Fibroblast of mammary gland (primary cell): ENCODE measurements around the gene PBX1.
"Not testable (repeated sequence)": the region's sequence is repeated elsewhere in the genome, so short reads cannot be mapped to it uniquely, and the experiment has no call there.

ENCODE experiments used
- DNase-seq: peaks from one replicate; pipeline ENCODE4 v3.0.0-alpha.2; 2010; ENCODE audit warnings: low read depth
- H3K4me3 ChIP-seq: 2 replicates; pipeline ENCODE4 v1.5.1; 2011; ENCODE audit warnings: low read depth, mild to moderate bottlenecking, low read length, moderate library complexity; ENCODE audit not compliant: control insufficient read depth
- TF ChIP-seq, protein P1 (sequence below): conservative IDR thresholded peaks from 2 replicates; pipeline ENCODE4 v1.5.1; 2011; ENCODE audit warnings: low read depth, low read length, inconsistent platforms; ENCODE audit not compliant: control insufficient read depth, insufficient read depth

The PBX1 gene

DNA sequence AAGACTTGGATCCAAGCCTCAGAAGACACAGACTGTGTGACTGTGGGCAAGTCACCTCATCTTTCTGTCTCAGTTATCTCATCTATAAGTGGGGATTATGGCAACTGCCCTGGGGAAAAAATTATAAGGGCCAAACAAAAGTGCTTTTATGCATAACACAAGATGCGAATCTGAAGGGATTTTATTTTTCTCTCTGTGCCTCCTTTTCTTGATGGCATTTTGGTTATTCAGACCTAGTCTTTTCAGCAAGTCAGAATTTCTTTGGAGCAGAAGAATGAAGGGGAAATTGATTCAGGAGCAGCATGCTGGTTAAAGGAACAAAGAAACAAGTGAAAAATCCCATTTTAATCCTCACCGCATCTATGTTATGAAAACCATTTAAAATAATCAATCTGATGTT, 86.9 kb downstream of the PBX1 start:
- no peak for DNase-seq
- TF ChIP-seq, protein P1, sequence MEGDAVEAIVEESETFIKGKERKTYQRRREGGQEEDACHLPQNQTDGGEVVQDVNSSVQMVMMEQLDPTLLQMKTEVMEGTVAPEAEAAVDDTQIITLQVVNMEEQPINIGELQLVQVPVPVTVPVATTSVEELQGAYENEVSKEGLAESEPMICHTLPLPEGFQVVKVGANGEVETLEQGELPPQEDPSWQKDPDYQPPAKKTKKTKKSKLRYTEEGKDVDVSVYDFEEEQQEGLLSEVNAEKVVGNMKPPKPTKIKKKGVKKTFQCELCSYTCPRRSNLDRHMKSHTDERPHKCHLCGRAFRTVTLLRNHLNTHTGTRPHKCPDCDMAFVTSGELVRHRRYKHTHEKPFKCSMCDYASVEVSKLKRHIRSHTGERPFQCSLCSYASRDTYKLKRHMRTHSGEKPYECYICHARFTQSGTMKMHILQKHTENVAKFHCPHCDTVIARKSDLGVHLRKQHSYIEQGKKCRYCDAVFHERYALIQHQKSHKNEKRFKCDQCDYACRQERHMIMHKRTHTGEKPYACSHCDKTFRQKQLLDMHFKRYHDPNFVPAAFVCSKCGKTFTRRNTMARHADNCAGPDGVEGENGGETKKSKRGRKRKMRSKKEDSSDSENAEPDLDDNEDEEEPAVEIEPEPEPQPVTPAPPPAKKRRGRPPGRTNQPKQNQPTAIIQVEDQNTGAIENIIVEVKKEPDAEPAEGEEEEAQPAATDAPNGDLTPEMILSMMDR: no peak
- no peak overlapping the region for H3K4me3 ChIP-seq

DNA sequence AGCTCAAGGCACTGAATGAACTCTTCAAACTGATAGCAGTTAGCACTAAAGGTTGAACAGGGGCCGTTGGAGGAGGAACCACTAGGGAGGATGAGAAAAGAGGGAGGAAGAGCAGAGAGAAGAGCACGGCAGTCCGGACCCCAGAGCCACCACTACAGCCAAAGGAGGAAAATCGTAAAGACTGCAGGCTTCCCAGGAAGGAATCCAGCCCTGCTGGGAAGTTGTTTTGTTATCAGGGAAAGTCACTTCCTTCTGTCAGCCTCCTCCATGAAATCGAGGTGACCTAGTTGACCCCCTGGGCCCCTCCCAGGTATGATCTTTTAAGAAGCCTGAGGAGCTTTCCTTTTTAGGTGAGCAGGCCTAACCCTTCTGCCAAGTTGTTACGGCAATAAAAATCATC, 88.2 kb downstream of the PBX1 start:
- H3K4me3 ChIP-seq: no peak overlapping the region
- no peak for DNase-seq
- TF ChIP-seq, protein P1: no peak

DNA sequence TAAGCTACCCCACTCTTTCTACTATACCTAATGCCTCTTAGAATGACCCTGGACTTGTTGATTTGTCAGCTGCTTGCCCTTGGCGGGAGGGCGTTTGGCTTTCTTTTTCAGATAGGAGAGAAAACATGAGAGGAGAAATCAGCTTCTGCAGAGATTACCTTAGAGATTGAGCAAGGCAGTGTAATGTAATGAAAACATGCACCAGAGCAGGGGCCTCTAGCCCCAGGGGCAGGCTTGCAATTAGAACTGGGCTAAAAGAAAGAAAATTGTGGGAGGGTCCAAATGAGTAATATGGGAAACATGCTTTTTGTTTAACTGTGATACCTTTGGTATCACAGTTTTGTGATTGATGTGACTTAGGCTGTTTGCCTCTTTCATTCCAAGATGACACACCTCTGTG, 89.7 kb downstream of the PBX1 start:
- TF ChIP-seq, protein P1: no peak
- H3K4me3 ChIP-seq: no peak overlapping the region
- no peak for DNase-seq

DNA sequence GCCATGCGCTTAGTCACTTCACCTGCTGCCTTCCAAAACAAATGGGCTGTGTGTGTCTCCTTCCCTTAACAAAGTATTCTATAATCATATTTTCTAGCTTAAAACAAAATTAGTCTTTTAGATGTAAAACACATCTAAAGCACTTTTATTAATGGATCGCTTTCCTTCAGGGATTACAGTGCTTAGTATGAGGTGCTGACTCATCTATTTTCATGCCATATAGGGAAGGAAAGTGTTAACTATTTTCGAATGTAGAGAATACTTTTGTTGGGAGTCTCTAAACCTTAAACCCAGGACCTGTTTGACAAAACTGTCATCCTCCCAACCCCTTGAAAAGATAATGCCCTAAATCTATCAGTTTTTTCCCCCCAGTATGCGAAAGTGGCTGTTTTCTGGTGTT, 90.2 kb downstream of the PBX1 start:
- TF ChIP-seq, protein P1: no peak
- DNase-seq: no peak
- no peak overlapping the region for H3K4me3 ChIP-seq

DNA sequence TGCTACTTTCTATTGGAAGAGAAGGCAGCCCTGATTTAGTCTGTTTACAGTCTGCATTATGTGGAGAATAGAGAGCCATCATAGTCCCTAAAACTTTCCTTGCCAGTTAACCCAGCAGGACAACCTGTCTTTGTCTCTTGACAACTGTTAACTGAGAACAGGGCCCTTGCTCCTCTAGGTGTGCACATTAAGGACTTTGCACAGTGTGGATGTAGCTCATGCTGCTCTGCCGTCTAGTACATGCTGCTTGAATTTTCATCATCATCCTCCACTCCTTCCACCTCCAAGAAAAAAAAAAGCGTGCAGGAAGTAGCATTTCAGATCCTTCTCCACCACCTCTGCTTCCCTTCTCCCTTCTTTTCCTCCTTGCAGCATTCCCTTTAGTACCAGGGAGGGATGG, 91.5 kb downstream of the PBX1 start:
- TF ChIP-seq, protein P1: no peak
- H3K4me3 ChIP-seq: no peak overlapping the region
- no peak for DNase-seq

DNA sequence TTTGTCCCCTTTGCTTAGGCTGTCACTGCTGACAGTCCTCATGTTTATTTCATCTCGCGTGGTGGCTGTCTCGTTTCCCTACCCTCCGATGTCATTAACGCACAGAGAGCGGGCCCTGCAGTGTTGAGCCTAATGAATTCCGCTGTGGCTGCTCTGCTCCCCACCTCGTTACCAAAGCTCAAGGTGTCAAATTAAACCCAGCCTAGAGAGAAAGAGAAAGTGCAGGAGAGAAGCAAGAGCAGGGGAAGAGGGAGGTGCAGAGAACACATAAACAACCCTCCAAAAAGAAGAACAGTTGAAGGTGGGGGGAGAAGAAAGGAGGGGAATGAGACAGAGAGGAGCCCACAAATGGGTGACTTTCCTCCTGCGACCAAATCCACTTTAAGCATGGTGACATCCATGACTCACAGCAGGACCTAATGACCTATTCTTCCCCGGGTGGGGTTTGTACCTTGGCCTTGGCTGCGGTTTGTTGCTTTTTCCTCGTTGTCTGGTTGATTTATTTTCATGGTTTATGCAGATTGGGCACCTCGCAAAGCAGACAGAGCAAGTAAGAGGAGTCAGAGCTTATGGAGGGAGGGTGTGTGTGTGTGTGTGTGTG, 92.5 kb downstream of the PBX1 start:
- TF ChIP-seq, protein P1: no peak
- no peak overlapping the region for H3K4me3 ChIP-seq
- DNase-seq: peak; percentile 77

DNA sequence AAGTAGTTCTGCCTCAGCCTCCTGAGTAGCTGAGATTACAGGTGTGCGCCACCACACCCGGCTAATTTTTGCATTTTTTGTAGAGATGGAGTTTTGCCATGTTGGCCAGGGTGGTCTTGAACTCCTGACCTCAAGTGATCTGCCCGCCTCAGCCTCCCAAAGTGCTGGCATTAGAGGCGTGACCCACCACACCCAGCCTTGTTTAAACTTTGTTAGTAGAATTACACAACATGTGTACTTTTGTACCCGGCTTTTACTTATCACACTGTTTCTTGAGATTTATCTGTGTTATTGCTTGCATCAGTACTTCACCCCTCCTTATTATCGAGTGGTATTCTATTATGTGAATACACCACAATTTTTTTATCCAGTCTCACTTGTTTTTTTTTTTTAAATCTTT, 94.0 kb downstream of the PBX1 start:
- H3K4me3 ChIP-seq, DNase-seq: not testable (repeated sequence)
